Liver (tissue), 9 donors: Measurements from ENCODE around the gene SHOX. TPM values are rescaled to one million over a fixed set of nuclear protein-coding genes. Genes with fewer than 3 reads are reported as not detected.

Experiments used
- DNase-seq: peaks from one replicate; pipeline ENCODE4 v3.0.0-alpha.2; 2017; ENCODE audit warnings: low spot score
- H3K27ac ChIP-seq, 2 donors: one replicate each; pipeline ENCODE4 v1.7.0; 2013; ENCODE audit warnings: inconsistent platforms in 2 of 2, low read length in 2 of 2, control low read depth in 1 of 2, low read depth in 1 of 2, mild to moderate bottlenecking in 1 of 2
- H3K27me3 ChIP-seq, 4 donors: one replicate each; pipeline versions ENCODE4 v1.6.1 to v1.7.0; 2013; ENCODE audit warnings: low read length in 3 of 4, inconsistent platforms in 1 of 4, mild to moderate bottlenecking in 1 of 4, moderate library complexity in 1 of 4; ENCODE audit not compliant: control insufficient read depth in 4 of 4, insufficient read depth in 4 of 4
- H3K36me3 ChIP-seq, 4 donors: one replicate each; pipeline versions ENCODE4 v1.6.1 to v1.7.0; 2013; ENCODE audit warnings: low read length in 3 of 4, mild to moderate bottlenecking in 3 of 4, low read depth in 1 of 4, moderate library complexity in 1 of 4; ENCODE audit not compliant: control insufficient read depth in 4 of 4, insufficient read depth in 3 of 4
- H3K4me1 ChIP-seq, 4 donors: one replicate each; pipeline versions ENCODE4 v1.6.1 to v1.7.0; 2013; ENCODE audit warnings: low read length in 3 of 4, mild to moderate bottlenecking in 3 of 4, moderate library complexity in 1 of 4; ENCODE audit not compliant: control insufficient read depth in 4 of 4, insufficient read depth in 4 of 4
- H3K4me3 ChIP-seq, 3 donors: one replicate each; pipeline versions ENCODE4 v1.6.1 to v1.7.0; 2013; ENCODE audit warnings: low read length in 3 of 3, control low read depth in 1 of 3, low read depth in 1 of 3, mild to moderate bottlenecking in 1 of 3
- H3K9ac ChIP-seq, 2 donors: one replicate each; pipeline ENCODE4 v1.7.0; 2013; ENCODE audit warnings: low read length in 2 of 2, mild to moderate bottlenecking in 2 of 2, moderate library complexity in 2 of 2, control low read depth in 1 of 2, low read depth in 1 of 2
- H3K9me3 ChIP-seq, 4 donors: one replicate each; pipeline versions ENCODE4 v1.6.1 to v1.7.0; 2013; ENCODE audit warnings: low read length in 3 of 4; ENCODE audit not compliant: control insufficient read depth in 4 of 4
- EGR1 ChIP-seq, 2 donors: IDR thresholded peaks; 2 replicates each; pipeline ENCODE4 v1.6.1; 2016 to 2018; ENCODE audit warnings: antibody characterized with exemption in 2 of 2, low read depth in 2 of 2
- FOXA1 ChIP-seq: IDR thresholded peaks from 2 replicates; pipeline ENCODE4 v1.6.1; 2016; ENCODE audit warnings: antibody characterized with exemption
- GABPA ChIP-seq, 2 donors: IDR thresholded peaks in 1 of 2; conservative IDR thresholded peaks in 1 of 2; 2 replicates each; pipeline ENCODE4 v1.6.1; 2016; ENCODE audit warnings: antibody characterized with exemption in 2 of 2, mild to moderate bottlenecking in 1 of 2, moderate library complexity in 1 of 2
- HNF4A ChIP-seq, 2 donors: conservative IDR thresholded peaks; 2 replicates each; pipeline ENCODE4 v1.6.1; 2016; ENCODE audit warnings: antibody characterized with exemption in 2 of 2, mild to moderate bottlenecking in 2 of 2
- NR2F2 ChIP-seq: IDR thresholded peaks from 2 replicates; pipeline ENCODE4 v1.6.1; 2016; ENCODE audit warnings: antibody characterized with exemption
- RXRA ChIP-seq, 2 donors: IDR thresholded peaks; 2 replicates each; pipeline ENCODE4 v1.6.1; 2017 to 2018; ENCODE audit warnings: antibody characterized with exemption in 2 of 2, mild to moderate bottlenecking in 1 of 2
- SP1 ChIP-seq: IDR thresholded peaks from 2 replicates; pipeline ENCODE4 v1.6.1; 2018; ENCODE audit warnings: antibody characterized with exemption, mild to moderate bottlenecking
- TAF1 ChIP-seq: conservative IDR thresholded peaks from 2 replicates; pipeline ENCODE4 v1.6.1; 2016; ENCODE audit warnings: antibody characterized with exemption, mild to moderate bottlenecking
- YY1 ChIP-seq: IDR thresholded peaks from 2 replicates; pipeline ENCODE4 v1.6.1; 2016; ENCODE audit warnings: antibody characterized with exemption, mild to moderate bottlenecking
- WGBS: extraction: QIAGEN DNeasy Blood & Tissue Kit; methylation state at CpG from one replicate; pipeline ENCODE4 v1.1.7; 2013; 5-methylcytosine and 5-hydroxymethylcytosine counted together
- polyA plus RNA-seq, 2 donors: library from polyadenylated mRNA; stranded (reverse) in 1 of 2; unstranded in 1 of 2; fragments of 200-250 nt in 1 of 2; fragments of >200 nt in 1 of 2; fragmentation: Nextera tagmentation in 1 of 2; extraction: Ambion mirVana in 1 of 2; gene quantifications; one replicate each; pipeline versions ENCODE4 v1.2.1 to v1.2.3, GENCODE V29; 2013 to 2015
- total RNA-seq, 2 donors: library from RNA; depleted of rRNA; stranded (reverse); fragments of >200 nt; gene quantifications; one replicate each; pipeline ENCODE4 v1.2.3, GENCODE V29; 2014
- TF ChIP-seq, protein P1 (sequence below): IDR thresholded peaks from 2 replicates; pipeline ENCODE4 v1.6.1; 2016; ENCODE audit warnings: antibody characterized with exemption
- TF ChIP-seq, protein P2 (sequence below): IDR thresholded peaks from 2 replicates; pipeline ENCODE4 v1.6.1; 2016; ENCODE audit warnings: antibody characterized with exemption
- TF ChIP-seq, protein P3 (sequence below): IDR thresholded peaks from 2 replicates; pipeline ENCODE4 v1.6.1; 2016; ENCODE audit warnings: antibody characterized with exemption
- donor health status: healthy.
- donor health status: healthy.
- donor health status: healthy.
- donor health status: healthy.
- donor health status: healthy.

Gene SHOX
- total and polyA plus RNA-seq, 4 donors = not detected

DNA sequence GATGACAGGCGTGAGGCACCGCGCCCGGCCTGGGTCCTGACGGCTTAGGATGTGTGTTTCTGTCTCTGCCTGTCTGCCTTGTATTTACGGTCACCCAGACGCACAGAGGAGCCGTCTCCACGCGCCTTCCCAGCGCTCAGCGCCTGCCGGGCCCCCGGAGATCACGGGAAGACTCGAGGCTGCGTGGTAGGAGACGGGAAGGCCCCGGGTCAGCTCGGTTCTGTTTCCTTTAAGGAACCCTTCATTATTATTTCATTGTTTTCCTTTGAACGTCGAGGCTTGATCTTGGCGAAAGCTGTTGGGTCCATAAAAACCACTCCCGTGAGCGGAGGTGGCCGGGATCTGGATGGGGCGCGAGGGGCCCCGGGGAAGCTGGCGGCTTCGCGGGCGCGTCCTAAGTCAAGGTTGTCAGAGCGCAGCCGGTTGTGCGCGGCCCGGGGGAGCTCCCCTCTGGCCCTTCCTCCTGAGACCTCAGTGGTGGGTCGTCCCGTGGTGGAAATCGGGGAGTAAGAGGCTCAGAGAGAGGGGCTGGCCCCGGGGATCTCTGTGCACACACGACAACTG lies 1.3 kb downstream of the SHOX start:
- DNase-seq = no peak
- Histone ChIP-seq H3K9me3 (no peaks in the 10 kb centered on the region), H3K4me3 (no peak overlapping the region), H3K9ac (no peak overlapping the region), H3K27me3 (peaks cover 0 to 17% (median 9%) of the 10 kb centered on the region in 4 donors), H3K27ac (no peak overlapping the region), H3K36me3 (no peaks in the 10 kb centered on the region), H3K4me1 (peaks cover 0 to 8% (median 0%) of the 10 kb centered on the region in 4 donors)
- TF ChIP-seq RXRA (IDR thresholded peaks at IDR 0.05) = no peak
- no peak for TF ChIP-seq TAF1
- no peak for TF ChIP-seq FOXA1
- no peak for TF ChIP-seq GABPA (IDR thresholded peaks at IDR 0.05 in 1 of 2, conservative IDR thresholded peaks at IDR 0.05 in 1 of 2)
- TF ChIP-seq EGR1 (IDR thresholded peaks at IDR 0.05; ENCODE audit: low read depth in 2 of 2) = no peak
- TF ChIP-seq SP1 = no peak
- no peak for TF ChIP-seq HNF4A (conservative IDR thresholded peaks at IDR 0.05)
- TF ChIP-seq NR2F2 = no peak
- TF ChIP-seq, protein P1, sequence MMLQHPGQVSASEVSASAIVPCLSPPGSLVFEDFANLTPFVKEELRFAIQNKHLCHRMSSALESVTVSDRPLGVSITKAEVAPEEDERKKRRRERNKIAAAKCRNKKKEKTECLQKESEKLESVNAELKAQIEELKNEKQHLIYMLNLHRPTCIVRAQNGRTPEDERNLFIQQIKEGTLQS = no peak
- WGBS = 3% methylated on average over 44 of the region's 44 CpGs

DNA sequence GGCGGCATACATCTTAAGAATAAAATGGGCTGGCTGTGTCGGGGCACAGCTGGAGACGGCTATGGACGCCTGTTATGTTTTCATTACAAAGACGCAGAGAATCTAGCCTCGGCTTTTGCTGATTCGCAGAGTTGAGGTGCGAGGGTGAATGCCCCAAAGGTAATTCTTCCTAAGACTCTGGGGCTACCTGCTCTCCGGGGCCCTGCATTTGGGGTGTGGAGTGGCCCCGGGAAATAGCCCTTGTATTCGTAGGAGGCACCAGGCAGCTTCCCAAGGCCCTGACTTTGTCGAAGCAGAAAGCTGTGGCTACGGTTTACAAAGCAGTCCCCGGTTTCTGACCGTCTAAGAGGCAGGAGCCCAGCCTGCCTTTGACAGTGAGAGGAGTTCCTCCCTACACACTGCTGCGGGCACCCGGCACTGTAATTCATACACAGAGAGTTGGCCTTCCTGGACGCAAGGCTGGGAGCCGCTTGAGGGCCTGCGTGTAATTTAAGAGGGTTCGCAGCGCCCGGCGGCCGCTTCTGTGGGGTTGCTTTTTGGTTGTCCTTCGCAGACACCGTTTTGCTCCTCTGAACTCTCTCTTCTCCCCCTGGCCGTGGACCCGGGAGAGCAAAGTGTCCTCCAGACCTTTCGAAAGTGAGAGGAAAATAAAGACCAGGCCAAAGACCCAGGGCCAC lies 1.9 kb downstream of the SHOX start:
- DNase-seq = no peak
- H3K4me3 ChIP-seq = no peak overlapping the region
- TF ChIP-seq EGR1 (IDR thresholded peaks at IDR 0.05; ENCODE audit: low read depth in 2 of 2) (no peak), YY1 (no peak)
- TF ChIP-seq, protein P2, sequence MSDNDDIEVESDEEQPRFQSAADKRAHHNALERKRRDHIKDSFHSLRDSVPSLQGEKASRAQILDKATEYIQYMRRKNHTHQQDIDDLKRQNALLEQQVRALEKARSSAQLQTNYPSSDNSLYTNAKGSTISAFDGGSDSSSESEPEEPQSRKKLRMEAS = no peak
- TF ChIP-seq, protein P1 = no peak
- TF ChIP-seq, protein P3, sequence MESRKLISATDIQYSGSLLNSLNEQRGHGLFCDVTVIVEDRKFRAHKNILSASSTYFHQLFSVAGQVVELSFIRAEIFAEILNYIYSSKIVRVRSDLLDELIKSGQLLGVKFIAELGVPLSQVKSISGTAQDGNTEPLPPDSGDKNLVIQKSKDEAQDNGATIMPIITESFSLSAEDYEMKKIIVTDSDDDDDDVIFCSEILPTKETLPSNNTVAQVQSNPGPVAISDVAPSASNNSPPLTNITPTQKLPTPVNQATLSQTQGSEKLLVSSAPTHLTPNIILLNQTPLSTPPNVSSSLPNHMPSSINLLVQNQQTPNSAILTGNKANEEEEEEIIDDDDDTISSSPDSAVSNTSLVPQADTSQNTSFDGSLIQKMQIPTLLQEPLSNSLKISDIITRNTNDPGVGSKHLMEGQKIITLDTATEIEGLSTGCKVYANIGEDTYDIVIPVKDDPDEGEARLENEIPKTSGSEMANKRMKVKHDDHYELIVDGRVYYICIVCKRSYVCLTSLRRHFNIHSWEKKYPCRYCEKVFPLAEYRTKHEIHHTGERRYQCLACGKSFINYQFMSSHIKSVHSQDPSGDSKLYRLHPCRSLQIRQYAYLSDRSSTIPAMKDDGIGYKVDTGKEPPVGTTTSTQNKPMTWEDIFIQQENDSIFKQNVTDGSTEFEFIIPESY = no peak
- 2% methylated on average over 30 of the region's 30 CpGs for WGBS
- H3K9ac ChIP-seq = no peak overlapping the region
- H3K36me3 ChIP-seq = no peaks in the 10 kb centered on the region
- H3K27ac ChIP-seq = no peak overlapping the region
- H3K27me3 ChIP-seq = peaks cover 0 to 17% (median 9%) of the 10 kb centered on the region in 4 donors
- peaks cover 0 to 10% (median under 1%) of the 10 kb centered on the region in 4 donors for H3K4me1 ChIP-seq
- H3K9me3 ChIP-seq = no peaks in the 10 kb centered on the region
